ENCODE results near the gene NT5DC3.
"Not testable (repeated sequence)": the region's sequence is repeated elsewhere in the genome, so short reads cannot be mapped to it uniquely, and the experiment has no call there.

The NT5DC3 gene

DNA sequence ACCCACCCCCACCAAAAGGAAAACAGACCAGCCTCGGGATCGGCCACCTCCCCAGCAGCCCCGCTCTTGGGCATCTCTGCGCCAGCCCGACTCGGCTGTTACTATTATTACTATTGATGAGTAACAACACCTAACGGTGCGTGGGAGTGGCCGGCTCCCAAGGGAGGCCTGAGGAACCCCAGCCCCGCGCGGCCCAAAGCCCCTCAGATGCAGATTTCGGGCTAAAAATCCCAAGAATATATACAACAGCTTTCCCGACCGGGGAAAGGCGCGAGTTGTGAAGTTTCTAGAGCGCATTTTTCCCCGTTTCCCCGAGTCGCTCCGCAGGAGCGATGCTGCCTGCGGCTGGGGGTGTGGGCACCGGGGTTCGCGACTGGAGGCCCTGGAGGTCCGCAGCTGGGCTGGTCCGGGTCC, 565 bp downstream of the NT5DC3 start:
- DNase-seq (ENCODE audit: low spot score): peak; percentile 51
- in situ Hi-C loops (cut with MboI; ENCODE audit: low sequenced_read_pairs, unreplicated experiment): no loop called here
- TF ChIP-seq, protein P1, sequence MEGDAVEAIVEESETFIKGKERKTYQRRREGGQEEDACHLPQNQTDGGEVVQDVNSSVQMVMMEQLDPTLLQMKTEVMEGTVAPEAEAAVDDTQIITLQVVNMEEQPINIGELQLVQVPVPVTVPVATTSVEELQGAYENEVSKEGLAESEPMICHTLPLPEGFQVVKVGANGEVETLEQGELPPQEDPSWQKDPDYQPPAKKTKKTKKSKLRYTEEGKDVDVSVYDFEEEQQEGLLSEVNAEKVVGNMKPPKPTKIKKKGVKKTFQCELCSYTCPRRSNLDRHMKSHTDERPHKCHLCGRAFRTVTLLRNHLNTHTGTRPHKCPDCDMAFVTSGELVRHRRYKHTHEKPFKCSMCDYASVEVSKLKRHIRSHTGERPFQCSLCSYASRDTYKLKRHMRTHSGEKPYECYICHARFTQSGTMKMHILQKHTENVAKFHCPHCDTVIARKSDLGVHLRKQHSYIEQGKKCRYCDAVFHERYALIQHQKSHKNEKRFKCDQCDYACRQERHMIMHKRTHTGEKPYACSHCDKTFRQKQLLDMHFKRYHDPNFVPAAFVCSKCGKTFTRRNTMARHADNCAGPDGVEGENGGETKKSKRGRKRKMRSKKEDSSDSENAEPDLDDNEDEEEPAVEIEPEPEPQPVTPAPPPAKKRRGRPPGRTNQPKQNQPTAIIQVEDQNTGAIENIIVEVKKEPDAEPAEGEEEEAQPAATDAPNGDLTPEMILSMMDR (IDR thresholded peaks at IDR 0.05; ENCODE audit: borderline replicate concordance, control extremely low read depth, extremely low read depth, insufficient read depth, missing control alignments): no peak

DNA sequence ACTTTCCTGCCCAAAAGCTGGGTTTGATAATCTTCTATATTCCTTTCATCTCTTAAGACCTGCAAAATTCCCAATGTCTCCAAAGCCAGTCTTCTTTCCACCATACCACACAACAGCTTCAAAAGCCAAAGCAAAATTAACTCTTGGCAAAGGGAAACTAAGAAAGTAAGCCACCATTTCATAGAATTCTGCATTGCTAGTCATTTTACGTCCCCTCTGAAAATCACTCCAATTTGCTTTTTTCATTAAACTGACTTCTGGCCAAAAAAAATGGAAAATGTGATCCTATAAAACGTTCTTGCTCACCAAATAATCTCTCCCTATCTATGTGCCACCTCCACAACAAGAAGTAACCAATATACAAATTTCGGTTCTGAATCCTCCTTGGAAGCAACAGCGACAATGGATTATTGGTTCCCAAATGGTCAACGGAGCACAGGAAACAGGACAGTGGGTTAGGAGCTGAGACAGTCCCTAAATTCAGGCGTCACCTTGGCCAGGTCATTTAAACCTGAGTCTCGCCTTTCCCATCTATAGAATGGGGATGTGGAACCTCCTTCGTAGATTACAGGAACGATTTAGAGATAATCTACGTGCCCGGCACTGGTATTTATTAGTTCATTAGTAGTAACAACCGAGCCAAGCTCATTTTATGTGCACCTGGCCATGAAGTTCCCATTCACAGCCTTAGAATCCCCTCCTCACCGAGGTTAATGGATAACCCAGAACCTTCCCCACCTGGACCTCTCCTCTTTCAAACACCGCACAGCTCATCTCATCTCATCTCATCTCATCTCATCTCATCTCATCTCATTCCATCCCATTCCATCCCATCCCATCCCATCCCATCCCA, 1.2 kb downstream of the NT5DC3 start:
- TF ChIP-seq, protein P1 (IDR thresholded peaks at IDR 0.05; ENCODE audit: borderline replicate concordance, control extremely low read depth, extremely low read depth, insufficient read depth, missing control alignments): no peak
- peak; percentile 18 for DNase-seq (ENCODE audit: low spot score)
- in situ Hi-C loops (cut with MboI; ENCODE audit: low sequenced_read_pairs, unreplicated experiment): no loop called here

DNA sequence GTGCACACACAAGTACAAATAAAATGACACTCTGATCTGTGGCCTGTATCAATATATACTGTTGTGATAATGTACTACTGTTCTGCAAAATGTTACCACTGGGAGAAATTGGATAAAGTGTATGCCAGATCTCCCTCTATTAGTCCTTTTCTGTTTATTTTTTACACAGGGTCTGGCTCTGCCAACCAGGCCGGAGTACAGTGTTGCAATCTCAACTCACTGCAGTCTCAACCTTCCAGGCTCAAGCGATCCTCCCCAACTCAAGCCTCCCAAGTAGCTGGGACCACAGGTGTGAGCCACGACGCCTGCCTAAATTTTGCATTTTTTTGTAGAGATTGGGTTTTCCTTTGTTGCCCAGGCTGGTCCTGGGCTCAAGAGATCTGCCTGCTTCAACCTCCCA, 1.9 kb downstream of the NT5DC3 start:
- TF ChIP-seq, protein P1 (IDR thresholded peaks at IDR 0.05; ENCODE audit: borderline replicate concordance, control extremely low read depth, extremely low read depth, insufficient read depth, missing control alignments): no peak
- DNase-seq (ENCODE audit: low spot score): no peak

DNA sequence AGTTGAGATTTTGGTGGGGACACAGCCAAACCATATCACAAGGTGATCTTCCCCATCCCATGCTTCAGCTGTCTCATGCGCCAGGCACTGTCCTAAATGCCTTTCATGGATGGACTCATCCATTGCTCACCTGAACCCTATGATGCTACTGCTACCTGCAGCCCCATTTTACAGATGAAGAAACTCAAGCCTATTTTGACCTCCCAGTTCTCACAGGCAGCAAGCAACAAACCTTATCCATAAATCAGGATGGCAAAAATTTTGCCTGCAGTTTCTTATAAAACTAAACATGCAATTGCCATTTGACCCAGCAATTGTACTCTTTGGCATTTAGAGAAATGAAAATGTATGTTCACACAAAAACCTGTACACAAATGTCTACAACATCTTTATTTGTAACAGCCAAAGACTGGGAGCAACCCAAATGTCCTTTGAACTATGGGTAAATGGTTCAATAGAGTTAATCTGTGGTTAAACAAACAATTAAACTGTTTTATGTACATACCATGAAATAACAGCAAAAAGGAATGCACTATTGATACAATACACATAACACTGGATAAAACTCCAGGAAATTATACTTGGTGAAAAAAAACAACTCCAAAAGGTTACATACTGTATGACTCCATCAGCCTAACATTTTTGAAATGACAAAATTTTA, 2.6 kb downstream of the NT5DC3 start:
- TF ChIP-seq, protein P1 (IDR thresholded peaks at IDR 0.05; ENCODE audit: borderline replicate concordance, control extremely low read depth, extremely low read depth, insufficient read depth, missing control alignments): no peak
- in situ Hi-C loops (cut with MboI; ENCODE audit: low sequenced_read_pairs, unreplicated experiment): no loop called here
- no peak for DNase-seq (ENCODE audit: low spot score)

More for the DNA sequence above, 1.9 kb downstream of the NT5DC3 start:
- in situ Hi-C loops (cut with MboI; ENCODE audit: low sequenced_read_pairs, unreplicated experiment): no loop called here

DNA sequence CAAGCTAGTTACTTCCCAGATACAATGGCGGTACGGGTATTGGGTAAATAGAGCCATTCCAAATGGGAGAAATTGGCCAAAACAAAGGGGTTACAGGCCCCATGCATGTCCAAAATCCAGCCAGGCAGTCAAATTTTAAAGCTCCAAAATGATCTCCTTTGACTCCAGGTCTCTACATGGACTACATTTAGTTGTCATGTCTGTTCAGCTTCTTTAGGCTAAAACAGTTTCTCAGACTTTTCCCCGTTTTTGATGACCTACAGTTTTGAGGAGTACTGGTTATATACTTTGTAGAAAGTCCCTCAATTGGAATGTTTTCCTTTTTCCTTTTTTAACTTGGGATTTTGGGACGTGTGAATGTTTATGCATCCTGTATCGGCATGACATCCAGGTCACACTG, 4.7 kb downstream of the NT5DC3 start:
- TF ChIP-seq, protein P1 (IDR thresholded peaks at IDR 0.05; ENCODE audit: borderline replicate concordance, control extremely low read depth, extremely low read depth, insufficient read depth, missing control alignments): no peak
- in situ Hi-C loops (cut with MboI; ENCODE audit: low sequenced_read_pairs, unreplicated experiment): no loop called here
- no peak for DNase-seq (ENCODE audit: low spot score)

DNA sequence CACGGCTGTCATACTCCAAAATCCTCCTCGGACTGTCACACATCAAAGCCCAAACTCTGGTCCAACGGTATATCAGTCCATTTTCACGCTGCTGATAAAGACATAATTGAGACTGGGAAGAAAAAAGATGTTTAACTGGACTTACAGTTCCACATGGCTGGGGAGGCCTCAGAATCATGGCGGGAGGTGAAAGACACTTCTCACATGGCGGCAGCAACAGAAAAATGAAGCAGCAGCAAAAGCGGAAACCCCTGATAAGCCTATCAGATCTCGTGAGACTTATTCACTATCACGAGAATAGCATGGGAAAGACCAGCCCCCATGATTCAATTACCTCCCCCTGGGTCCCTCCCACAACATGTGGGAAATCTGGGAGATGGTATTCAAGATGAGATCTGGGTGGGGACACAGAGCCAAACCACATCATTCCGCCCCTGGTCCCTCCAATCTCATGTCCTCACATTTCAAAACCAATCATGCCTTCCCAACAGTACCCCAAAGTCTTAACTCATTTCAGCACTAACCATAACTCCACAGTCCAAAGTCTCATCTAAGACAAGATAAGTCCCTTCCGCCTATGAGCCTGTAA, 5.2 kb downstream of the NT5DC3 start:
- in situ Hi-C loops (cut with MboI; ENCODE audit: low sequenced_read_pairs, unreplicated experiment); DNase-seq (ENCODE audit: low spot score): not testable (repeated sequence)

DNA sequence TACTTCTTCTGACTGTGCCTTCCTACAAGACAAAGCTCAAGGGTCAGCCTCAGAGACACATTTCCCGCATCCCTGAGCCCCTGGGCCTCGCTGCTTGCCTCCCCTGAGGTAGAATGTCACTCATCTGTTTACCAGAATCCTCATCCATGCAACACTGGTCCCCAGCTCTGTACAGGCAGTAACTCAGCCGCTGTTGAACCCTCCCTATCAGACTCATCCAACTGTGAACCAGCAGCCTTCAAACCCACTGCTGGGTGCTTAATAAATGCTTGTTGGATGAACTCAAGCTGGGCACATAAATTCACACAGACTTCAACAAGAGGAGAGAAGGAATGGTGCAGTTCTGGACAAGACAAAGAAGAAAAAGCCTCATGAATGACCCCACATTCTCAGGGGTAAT, 6.1 kb downstream of the NT5DC3 start:
- in situ Hi-C loops (cut with MboI; ENCODE audit: low sequenced_read_pairs, unreplicated experiment): no loop called here
- no peak for DNase-seq (ENCODE audit: low spot score)

More for the DNA sequence above, 6.1 kb downstream of the NT5DC3 start:
- TF ChIP-seq, protein P1 (IDR thresholded peaks at IDR 0.05; ENCODE audit: borderline replicate concordance, control extremely low read depth, extremely low read depth, insufficient read depth, missing control alignments): no peak
